DND-41 (cell line): ENCODE measurements around the gene ZNF783.

ENCODE experiments used
- CTCF ChIP-seq: IDR thresholded peaks from 2 replicates; pipeline ENCODE4 v1.5.1; 2012; ENCODE audit warnings: borderline replicate concordance, low read length, moderate library complexity, mild to moderate bottlenecking; ENCODE audit not compliant: poor library complexity, severe bottlenecking; ENCODE audit errors: extremely low read depth
- EZH2 ChIP-seq: IDR thresholded peaks from 3 replicates; pipeline ENCODE4 v1.6.1; 2012; ENCODE audit warnings: borderline replicate concordance, low read depth, mild to moderate bottlenecking, moderate library complexity, low read length, inconsistent platforms; ENCODE audit not compliant: severe bottlenecking

GRCh38 chr7:149238051-149238450 is 23.9 kb upstream of the ZNF783 start:
- TF ChIP-seq CTCF = no peak
- TF ChIP-seq EZH2 = no peak
